Endothelial cell (in vitro differentiated cells): ENCODE measurements around the gene POLR3A. TPM values are rescaled to one million over a fixed set of nuclear protein-coding genes. Genes with fewer than 3 reads are reported as not detected.

Experiments
- DNase-seq: peaks from one replicate; pipeline ENCODE4 v3.0.0; 2021; ENCODE audit warnings: low spot score
- H3K27ac Mint-ChIP-seq: one replicate; pipeline ENCODE4 v1.8.0; 2021; ENCODE audit warnings: mixed read lengths, inconsistent platforms; ENCODE audit not compliant: unreplicated experiment
- H3K27me3 Mint-ChIP-seq: one replicate; pipeline ENCODE4 v1.8.0; 2021; ENCODE audit warnings: mild to moderate bottlenecking, moderate library complexity, mixed read lengths, inconsistent platforms; ENCODE audit not compliant: unreplicated experiment
- H3K36me3 Mint-ChIP-seq: one replicate; pipeline ENCODE4 v1.8.0; 2021; ENCODE audit warnings: mild to moderate bottlenecking, low read depth, mixed read lengths, inconsistent platforms; ENCODE audit not compliant: unreplicated experiment
- H3K4me1 Mint-ChIP-seq: one replicate; pipeline ENCODE4 v1.8.0; 2021; ENCODE audit warnings: mild to moderate bottlenecking, mixed read lengths, inconsistent platforms; ENCODE audit not compliant: unreplicated experiment
- H3K4me3 Mint-ChIP-seq: one replicate; pipeline ENCODE4 v1.8.0; 2021; ENCODE audit warnings: mild to moderate bottlenecking, mixed read lengths, inconsistent platforms; ENCODE audit not compliant: unreplicated experiment
- H3K9me3 Mint-ChIP-seq: one replicate; pipeline ENCODE4 v1.8.0; 2021; ENCODE audit warnings: mixed read lengths, inconsistent platforms; ENCODE audit not compliant: unreplicated experiment
- CTCF ChIP-seq: fragments of 200-600 bp; sonication (generic); IDR thresholded peaks from one replicate; pipeline ENCODE4 v1.5.0; 2021; ENCODE audit warnings: antibody characterized with exemption; ENCODE audit not compliant: unreplicated experiment
- total RNA-seq: library from RNA; stranded (reverse); fragmentation: NEBNext Ultra II Directional; extraction: Animal tissue kit (Norgen Biotek cat#: 25700); gene quantifications from one replicate; pipeline ENCODE4 v1.2.1, GENCODE V29; 2021; ENCODE audit not compliant: unreplicated experiment

POLR3A gene
- total RNA-seq, 1 donor from 2014 or later = 18.4 TPM

DNA sequence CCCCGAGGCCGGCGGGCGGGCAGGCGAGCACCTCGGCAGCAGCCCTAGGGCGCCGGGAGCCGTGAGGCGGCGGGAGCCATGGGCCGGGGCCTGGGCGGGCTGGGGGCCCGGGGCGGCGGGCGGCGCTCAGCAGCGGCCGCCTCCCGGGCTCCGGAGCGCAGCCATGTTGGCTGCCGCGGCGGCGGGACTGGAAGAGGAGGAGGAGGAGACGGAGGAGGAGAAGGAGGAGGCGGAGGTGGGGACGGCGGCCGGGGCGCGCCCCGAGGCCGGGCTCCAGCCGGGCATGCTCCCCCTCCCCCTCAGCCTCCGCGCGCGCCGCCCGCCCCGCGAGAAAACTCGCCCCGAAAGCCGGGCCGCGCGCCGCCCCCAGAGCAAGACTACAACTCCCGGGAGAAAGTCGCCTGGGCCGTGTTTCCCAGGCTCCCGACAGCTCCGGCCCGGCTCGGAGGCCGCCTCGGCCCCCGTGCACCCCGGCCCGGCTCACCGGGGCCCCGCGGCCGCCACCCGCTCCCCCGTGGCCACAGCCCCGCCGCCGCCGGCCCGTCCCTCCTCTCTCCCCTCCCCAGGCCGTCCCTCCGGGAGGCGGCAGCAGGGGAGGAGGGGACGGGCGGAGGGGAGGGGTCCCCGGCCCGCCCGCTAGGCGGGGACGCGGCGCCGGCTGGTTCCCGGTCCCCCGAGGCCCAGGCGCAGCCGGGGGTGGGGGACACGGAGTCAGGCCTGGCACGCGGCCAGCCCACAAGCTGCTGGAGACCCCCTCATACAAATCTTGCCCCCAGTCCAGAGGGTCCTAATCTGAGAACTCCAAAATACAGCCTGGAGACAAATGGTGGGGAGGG lies 102.5 kb downstream of the POLR3A start, which contains the start of gene DLG5:
Gene DLG5, minus strand, starts transcription at position 190 of the 836 bp plus-strand sequence. CDS start 235 bp downstream, outside the sequence.
- Mint-ChIP-seq H3K36me3 (peaks cover 10% of the 10 kb centered on the region), H3K27me3 (peaks cover 15% of the 10 kb centered on the region), H3K4me3 (peak within 1 kb of the TSS; percentile 91), H3K4me1 (peaks cover 34% of the 10 kb centered on the region), H3K9me3 (no peaks in the 10 kb centered on the region), H3K27ac (peak within 1 kb of the TSS; percentile 48)
- peak; percentile 50 for DNase-seq
- TF ChIP-seq CTCF = peak; percentile 41

- Mint-ChIP-seq H3K9me3 (no peaks in the 10 kb centered on the region), H3K4me3 (peak overlapping the region; percentile 91), H3K27ac (peak overlapping the region; percentile 22), H3K4me1 (peaks cover 39% of the 10 kb centered on the region), H3K36me3 (peaks cover 10% of the 10 kb centered on the region), H3K27me3 (peaks cover 12% of the 10 kb centered on the region)
- DNase-seq = peak; percentile 48
- TF ChIP-seq CTCF = no peak
Measured at GRCh38 chr10:77925795-77926565, 103.3 kb downstream of the POLR3A start.

DNA sequence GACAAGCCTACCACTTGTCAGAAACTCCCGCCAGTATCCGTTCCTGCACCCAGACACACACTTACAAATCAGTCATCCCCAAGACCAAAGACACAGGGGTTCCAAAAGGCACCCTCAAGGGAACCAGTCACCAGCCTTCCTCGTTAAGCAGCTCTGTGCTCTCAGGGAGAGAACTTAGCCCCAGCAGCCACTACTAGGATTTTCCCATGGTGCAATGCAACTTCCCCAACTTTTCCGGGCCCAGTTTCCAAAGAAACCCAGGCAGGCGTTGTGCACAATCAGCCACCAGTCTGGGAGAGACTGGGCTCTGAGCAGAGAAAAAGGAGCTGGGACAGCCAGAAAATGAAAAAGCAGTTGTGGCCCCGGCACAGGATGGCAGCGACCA lies 103.9 kb downstream of the POLR3A start:
- TF ChIP-seq CTCF = no peak
- no peak for DNase-seq
- Mint-ChIP-seq H3K4me3 (peak overlapping the region; percentile 91), H3K27ac (peak overlapping the region; percentile 22), H3K9me3 (no peaks in the 10 kb centered on the region), H3K27me3 (peaks cover 12% of the 10 kb centered on the region), H3K36me3 (peaks cover 10% of the 10 kb centered on the region), H3K4me1 (peaks cover 41% of the 10 kb centered on the region)

DNA sequence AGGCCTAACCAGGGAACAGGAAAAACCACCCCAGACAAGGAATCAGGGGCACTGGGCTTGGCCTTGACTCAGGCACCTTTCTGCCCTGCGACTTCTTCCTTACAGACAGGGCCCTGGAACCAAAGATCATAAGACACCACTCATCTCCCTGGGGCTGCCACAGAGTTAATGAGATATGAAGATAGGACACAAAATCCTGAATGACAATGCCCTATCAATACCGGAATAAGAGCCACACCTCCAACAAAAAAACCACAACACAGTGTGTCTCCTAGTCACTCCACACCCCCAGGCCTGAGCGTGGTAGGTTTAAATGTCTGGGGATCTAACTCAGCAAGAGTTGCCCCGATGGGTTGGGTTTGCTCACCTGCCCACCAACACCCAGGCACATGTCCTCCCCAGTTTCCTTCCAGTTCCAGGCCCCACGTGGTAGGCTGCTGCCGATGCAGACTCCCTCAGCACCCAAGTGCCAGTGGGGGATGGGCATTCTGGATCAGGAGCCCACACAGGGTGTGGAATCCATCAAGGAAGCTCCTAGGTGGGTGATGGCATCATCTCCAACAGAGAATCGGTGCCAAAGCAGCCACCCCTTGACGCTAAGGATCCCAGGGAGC lies 106.6 kb downstream of the POLR3A start:
- no peaks in the 10 kb centered on the region for H3K9me3 Mint-ChIP-seq
- peaks cover 5% of the 10 kb centered on the region for H3K27me3 Mint-ChIP-seq
- no peak overlapping the region for H3K4me3 Mint-ChIP-seq
- no peak for TF ChIP-seq CTCF
- peaks cover 43% of the 10 kb centered on the region for H3K4me1 Mint-ChIP-seq
- no peak for DNase-seq
- H3K27ac Mint-ChIP-seq = no peak overlapping the region
- peaks cover 5% of the 10 kb centered on the region for H3K36me3 Mint-ChIP-seq
